Measurements from ENCODE around the gene NFRKB. TPM values are rescaled to one million over a fixed set of nuclear protein-coding genes. Genes with fewer than 3 reads are reported as not detected.

NFRKB gene
- polyA plus RNA-seq, 1 donor from 2014 or later: 26.7 TPM

GRCh38 chr11:129896062-129896461 lies 684 bp upstream of the NFRKB start:
- Histone ChIP-seq H3K79me2 (replicated peaks; ENCODE audit: insufficient read depth, low read length) (peaks cover 17% of the 10 kb centered on the region), H3K27ac (ENCODE audit: low read length) (peak overlapping the region; percentile 56), H4K20me1 (ENCODE audit: insufficient read depth) (no peaks in the 10 kb centered on the region), H3K9me3 (ENCODE audit: low read length) (no peaks in the 10 kb centered on the region), H2AFZ (ENCODE audit: low read depth, low read length) (peak overlapping the region; percentile 86), H3K36me3 (ENCODE audit: insufficient read depth, low read length) (no peaks in the 10 kb centered on the region), H3K27me3 (ENCODE audit: insufficient read depth, low read depth, low read length) (no peaks in the 10 kb centered on the region), H3K9me2 (ENCODE audit: insufficient read depth, low read length) (no peaks in the 10 kb centered on the region), H3K4me2 (ENCODE audit: low read length) (no peak overlapping the region), H3K9ac (ENCODE audit: low read length) (peak overlapping the region; percentile 67), H3F3A (ENCODE audit: insufficient read depth, low read length, poor library complexity, severe bottlenecking) (no peaks in the 10 kb centered on the region), H3K4me3 (ENCODE audit: low read length) (peak overlapping the region; percentile 93)
- TF ChIP-seq POLR2AphosphoS5 (IDR thresholded peaks at IDR 0.05) (no peak), CTCF (IDR thresholded peaks at IDR 0.05; ENCODE audit: poor library complexity, severe bottlenecking) (no peak), REST (IDR thresholded peaks at IDR 0.05; ENCODE audit: borderline replicate concordance) (no peak), MXI1 (conservative IDR thresholded peaks at IDR 0.05; ENCODE audit: poor library complexity, severe bottlenecking) (no peak), EP300 (conservative IDR thresholded peaks at IDR 0.05; ENCODE audit: poor library complexity, severe bottlenecking) (no peak), TAF1 (IDR thresholded peaks at IDR 0.05; ENCODE audit: low read depth) (no peak), SMC3 (conservative IDR thresholded peaks at IDR 0.05; ENCODE audit: poor library complexity) (no peak), RAD21 (conservative IDR thresholded peaks at IDR 0.05) (no peak), EZH2 (IDR thresholded peaks at IDR 0.05; ENCODE audit: borderline replicate concordance, insufficient read depth, low read length, poor library complexity, severe bottlenecking) (no peak)

GRCh38 chr11:129894278-129895125 lies 876 bp downstream of the NFRKB start:
- peak overlapping the region; percentile 93 for H3K4me3 ChIP-seq (ENCODE audit: low read length)
- peak overlapping the region; percentile 96 for H2AFZ ChIP-seq (ENCODE audit: low read depth, low read length)
- H4K20me1 ChIP-seq (ENCODE audit: insufficient read depth): no peaks in the 10 kb centered on the region
- H3K9ac ChIP-seq (ENCODE audit: low read length): peak overlapping the region; percentile 73
- peaks cover 17% of the 10 kb centered on the region for H3K79me2 ChIP-seq (replicated peaks; ENCODE audit: insufficient read depth, low read length)
- TF ChIP-seq EP300 (conservative IDR thresholded peaks at IDR 0.05; ENCODE audit: poor library complexity, severe bottlenecking): no peak
- TF ChIP-seq REST (IDR thresholded peaks at IDR 0.05; ENCODE audit: borderline replicate concordance): no peak
- no peak for TF ChIP-seq EZH2 (IDR thresholded peaks at IDR 0.05; ENCODE audit: borderline replicate concordance, insufficient read depth, low read length, poor library complexity, severe bottlenecking)
- TF ChIP-seq TAF1 (IDR thresholded peaks at IDR 0.05; ENCODE audit: low read depth): no peak
- TF ChIP-seq MXI1 (conservative IDR thresholded peaks at IDR 0.05; ENCODE audit: poor library complexity, severe bottlenecking): no peak
- no peak for TF ChIP-seq POLR2AphosphoS5 (IDR thresholded peaks at IDR 0.05)
- no peak for TF ChIP-seq CTCF (IDR thresholded peaks at IDR 0.05; ENCODE audit: poor library complexity, severe bottlenecking)
- no peak for TF ChIP-seq SMC3 (conservative IDR thresholded peaks at IDR 0.05; ENCODE audit: poor library complexity)
- no peak for TF ChIP-seq RAD21 (conservative IDR thresholded peaks at IDR 0.05)
- no peaks in the 10 kb centered on the region for H3F3A ChIP-seq (ENCODE audit: insufficient read depth, low read length, poor library complexity, severe bottlenecking)
- H3K36me3 ChIP-seq (ENCODE audit: insufficient read depth, low read length): no peaks in the 10 kb centered on the region
- H3K27ac ChIP-seq (ENCODE audit: low read length): no peak overlapping the region
- peak overlapping the region; percentile 77 for H3K4me2 ChIP-seq (ENCODE audit: low read length)
- H3K27me3 ChIP-seq (ENCODE audit: insufficient read depth, low read depth, low read length): no peaks in the 10 kb centered on the region
- H3K9me3 ChIP-seq (ENCODE audit: low read length): no peaks in the 10 kb centered on the region
- H3K9me2 ChIP-seq (ENCODE audit: insufficient read depth, low read length): no peaks in the 10 kb centered on the region
